DMS 273 (cell line): ENCODE results near the gene ARHGEF17.

ENCODE experiments used
- DNase-seq: peaks from one replicate; lab custom pipeline; 2025; ENCODE audit not compliant: unreplicated experiment; lab: John Stamatoyannopoulos, UW

ARHGEF17 gene

DNA sequence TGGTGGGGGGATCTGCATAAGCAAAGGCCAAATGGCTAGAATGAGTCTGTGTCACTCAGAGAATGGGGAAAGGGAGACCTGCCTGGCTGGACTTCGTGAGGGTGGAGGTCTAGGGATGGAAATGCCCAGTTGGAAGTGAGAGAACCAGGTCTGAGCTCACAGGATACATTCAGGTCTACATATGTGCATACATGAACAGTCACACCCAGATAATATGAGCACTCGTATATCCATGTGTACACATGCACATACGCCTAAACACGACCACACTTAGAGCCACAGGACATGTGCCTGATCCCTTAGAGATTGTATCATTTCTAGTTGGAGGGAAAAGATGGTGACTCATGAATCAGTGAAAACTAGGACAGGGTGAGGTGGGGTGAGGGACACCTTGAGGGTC is 47.0 kb downstream of the ARHGEF17 start:
- no peak for DNase-seq

GRCh38 chr11:73356979-73357860 is 49.1 kb downstream of the ARHGEF17 start:
- DNase-seq: no peak

DNA sequence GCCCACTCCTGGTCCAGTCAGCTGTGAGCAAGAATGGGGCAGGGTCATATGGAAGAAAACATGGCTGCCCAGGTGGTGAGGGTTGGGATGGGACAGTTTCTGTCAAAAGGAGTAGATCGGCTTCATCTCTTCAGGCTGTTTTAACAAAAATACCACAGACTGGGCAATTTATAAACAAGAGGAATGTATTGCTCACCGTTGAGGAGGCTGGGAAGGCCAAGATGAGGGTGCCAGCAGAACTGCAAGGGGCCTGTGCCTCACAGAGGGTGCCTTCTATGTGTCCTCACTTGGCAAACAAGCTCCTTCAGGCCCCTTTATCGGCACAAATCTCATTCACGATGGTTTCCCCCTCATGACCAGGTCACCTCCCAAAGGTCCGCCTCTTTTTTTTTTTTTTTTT is 50.0 kb downstream of the ARHGEF17 start:
- no peak for DNase-seq

- DNase-seq: no peak
Observed at GRCh38 chr11:73359341-73359740, 51.3 kb downstream of the ARHGEF17 start.

DNA sequence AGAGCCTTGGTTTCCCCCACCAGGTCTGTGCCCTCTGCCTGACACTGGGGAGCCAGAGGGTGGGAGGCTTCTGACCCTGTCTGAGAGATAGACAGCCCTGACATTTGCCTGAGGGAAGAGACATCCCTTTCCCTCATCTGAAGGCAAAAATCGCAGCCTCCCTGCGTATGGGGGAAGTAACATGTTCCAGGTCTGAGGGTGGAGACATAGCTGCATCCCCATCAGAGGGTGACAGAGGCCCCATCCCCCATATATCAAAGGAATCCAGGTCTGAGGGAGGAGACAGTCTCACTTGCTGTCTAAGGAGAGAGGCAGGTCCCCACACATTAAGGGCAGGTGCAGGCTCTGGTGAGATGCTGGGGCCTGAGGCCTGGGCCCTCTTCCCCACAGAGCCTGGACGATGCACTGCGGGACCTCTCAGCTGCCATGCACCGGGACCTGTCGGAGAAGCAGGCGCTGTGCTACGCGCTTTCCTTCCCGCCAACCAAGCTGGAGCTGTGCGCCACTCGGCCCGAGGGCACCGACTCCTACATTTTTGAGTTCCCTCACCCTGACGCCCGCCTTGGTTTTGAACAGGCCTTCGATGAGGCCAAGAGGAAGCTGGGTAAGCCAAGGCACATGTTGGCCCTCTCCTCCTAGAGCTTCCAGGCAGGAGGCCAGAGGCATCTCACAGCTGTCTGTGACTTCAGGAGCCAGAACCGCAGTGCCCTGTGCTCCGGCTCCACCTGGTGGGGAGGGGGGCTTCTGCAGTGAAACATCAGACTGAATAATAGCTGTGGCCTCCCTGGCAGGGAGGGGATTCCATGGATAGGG is 52.1 kb downstream of the ARHGEF17 start:
- DNase-seq: peak; percentile 72

- DNase-seq: no peak
Observed at GRCh38 chr11:73360743-73361369, 52.8 kb downstream of the ARHGEF17 start.

GRCh38 chr11:73361953-73362776 is 54.1 kb downstream of the ARHGEF17 start:
- no peak for DNase-seq

DNA sequence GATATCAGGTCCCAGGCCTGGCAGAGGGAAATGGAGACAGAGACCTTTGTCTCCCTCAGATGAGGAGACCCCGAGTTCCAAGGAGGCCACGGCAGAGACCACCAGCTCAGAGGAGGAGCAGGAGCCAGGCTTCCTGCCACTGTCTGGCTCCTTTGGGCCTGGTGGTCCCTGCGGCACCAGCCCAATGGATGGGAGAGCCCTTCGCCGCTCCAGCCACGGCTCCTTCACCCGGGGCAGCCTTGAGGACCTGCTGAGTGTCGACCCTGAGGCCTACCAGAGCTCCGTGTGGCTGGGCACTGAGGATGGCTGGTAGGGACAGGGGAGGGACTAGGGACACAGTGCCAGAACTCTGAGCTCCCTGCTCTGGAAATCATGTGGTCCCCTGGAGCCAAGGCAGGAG is 55.1 kb downstream of the ARHGEF17 start:
- DNase-seq: no peak

- DNase-seq: no peak
Observed at GRCh38 chr11:73365352-73366264, 57.5 kb downstream of the ARHGEF17 start.

- DNase-seq: no peak
Observed at GRCh38 chr11:73366265-73366610, 58.2 kb downstream of the ARHGEF17 start.

- DNase-seq: no peak
Observed at GRCh38 chr11:73366953-73367352, 58.9 kb downstream of the ARHGEF17 start.

- no peak for DNase-seq
Observed at GRCh38 chr11:73367482-73368024, 59.5 kb downstream of the ARHGEF17 start.

- DNase-seq: peak; percentile 56
Observed at GRCh38 chr11:73372375-73372993, 64.4 kb downstream of the ARHGEF17 start.

DNA sequence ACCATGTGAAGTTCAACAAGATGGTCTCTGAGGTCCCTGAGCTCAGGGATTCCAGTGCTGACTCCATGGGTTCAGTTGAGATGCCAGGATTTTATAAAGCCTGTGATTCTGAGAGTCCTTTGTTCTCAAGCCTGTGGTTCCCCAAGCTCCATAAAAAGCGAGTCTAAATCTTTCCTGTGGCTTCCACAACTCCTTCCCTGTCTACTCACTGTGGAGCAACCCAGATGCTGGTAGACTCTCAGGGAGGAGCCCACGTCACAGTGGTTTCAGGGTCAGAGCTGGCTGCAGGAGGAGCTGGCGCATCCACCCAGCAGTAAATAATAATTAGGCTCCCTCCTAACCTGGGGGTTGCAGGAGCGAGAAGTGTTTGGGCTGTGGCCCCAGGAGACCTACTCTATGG is 66.1 kb downstream of the ARHGEF17 start:
- DNase-seq: no peak

GRCh38 chr11:73375830-73376159 is 67.7 kb downstream of the ARHGEF17 start:
- DNase-seq: no peak

- DNase-seq: peak; percentile 94
Observed at GRCh38 chr11:73376160-73376802, 68.2 kb downstream of the ARHGEF17 start, which contains the start of gene RELT. Gene RELT (plus strand): TSS chr11:73376399. CDS start chr11:73389137, 12,738 bp downstream.

DNA sequence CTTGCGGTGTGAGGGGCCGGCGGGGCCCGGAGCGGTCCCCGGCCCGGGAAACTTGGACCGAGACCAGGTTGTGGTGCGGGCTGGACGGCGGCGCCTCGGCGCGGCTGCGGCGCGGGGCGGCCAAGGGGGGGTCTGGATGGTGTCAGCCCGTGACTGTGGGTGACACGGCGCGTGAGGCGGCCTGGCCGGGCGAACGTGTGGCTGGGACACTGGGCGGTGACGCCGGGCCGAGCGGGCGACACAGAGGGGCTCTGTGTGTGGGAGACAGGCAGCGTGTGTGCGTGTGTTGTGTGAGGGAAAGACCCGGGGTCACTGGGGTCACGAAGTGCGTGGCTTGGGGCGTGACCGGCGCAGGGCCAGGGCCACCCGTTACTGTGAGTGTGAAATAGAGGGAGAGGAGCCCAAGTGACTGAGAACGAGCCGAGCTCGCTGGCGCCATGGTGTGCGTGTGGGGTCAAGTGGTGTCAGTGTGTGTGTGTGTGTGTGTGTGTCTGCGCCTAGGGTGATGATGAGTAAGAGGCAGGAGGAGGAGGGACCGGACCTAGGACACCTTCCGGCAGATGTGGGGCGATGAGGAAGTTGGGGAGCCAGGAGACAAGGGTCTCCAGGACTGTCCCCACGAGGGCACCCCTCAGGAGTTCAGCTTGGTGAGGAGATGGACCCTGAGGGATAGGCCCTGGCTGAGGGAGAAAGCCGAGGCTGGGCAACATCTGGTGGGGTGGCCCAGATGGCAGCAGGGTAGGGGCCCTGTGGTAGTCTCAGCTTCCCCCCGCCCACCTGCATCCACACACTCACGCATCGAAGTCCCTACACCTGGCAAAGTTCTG is 68.9 kb downstream of the ARHGEF17 start:
- peak; percentile 52 for DNase-seq
